ENCODE results near the gene SUFU. TPM values are rescaled to one million over a fixed set of nuclear protein-coding genes. Genes with fewer than 3 reads are reported as not detected.
A peak's percentile ranks its signal among the peaks of the same experiment; 100 is the strongest.

The SUFU gene
- total and polyA plus RNA-seq, 2 experiments from 2014 or later = 10.9 to 18.2 TPM

- DNase-seq (ENCODE audit: low spot score) = no peak
- Histone ChIP-seq H3K79me2 (peaks cover 15% of the 10 kb centered on the region), H3K27ac (no peak overlapping the region), H3K4me1 (ENCODE audit: insufficient read depth) (peaks cover 25% of the 10 kb centered on the region), H3K9me2 (replicated peaks; ENCODE audit: insufficient read depth) (no peaks in the 10 kb centered on the region), H3K4me2 (no peak overlapping the region), H3K36me3 (replicated peaks; ENCODE audit: insufficient read depth, low read depth) (no peaks in the 10 kb centered on the region), H2AFZ (no peak overlapping the region), H3K9me3 (ENCODE audit: low read depth) (no peaks in the 10 kb centered on the region), H4K20me1 (ENCODE audit: insufficient read depth, poor library complexity, severe bottlenecking) (no peaks in the 10 kb centered on the region), H3K27me3 (no peaks in the 10 kb centered on the region), H3K4me3 (no peak overlapping the region)
- WGBS (ENCODE audit: low lambda C conversion rate, missing lambda C conversion rate) = 95% methylated on average over 4 of the region's 4 CpGs
- no peak for TF ChIP-seq EZH2phosphoT487 (IDR thresholded peaks at IDR 0.05; ENCODE audit: low read depth, severe bottlenecking, unreplicated experiment)
- no peak for TF ChIP-seq EZH2 (IDR thresholded peaks at IDR 0.05; ENCODE audit: borderline replicate concordance)
- no peak for TF ChIP-seq CTCF (IDR thresholded peaks at IDR 0.05; ENCODE audit: poor library complexity)
Measured at GRCh38 chr10:102595897-102596296, 92.1 kb downstream of the SUFU start.

GRCh38 chr10:102596506-102596971, 92.8 kb downstream of the SUFU start:
- Histone ChIP-seq H4K20me1 (ENCODE audit: insufficient read depth, poor library complexity, severe bottlenecking) (no peaks in the 10 kb centered on the region), H3K36me3 (replicated peaks; ENCODE audit: insufficient read depth, low read depth) (no peaks in the 10 kb centered on the region), H3K79me2 (peaks cover 10% of the 10 kb centered on the region), H3K4me2 (no peak overlapping the region), H3K27ac (no peak overlapping the region), H3K9me3 (ENCODE audit: low read depth) (no peaks in the 10 kb centered on the region), H3K27me3 (no peaks in the 10 kb centered on the region), H3K4me3 (no peak overlapping the region), H3K4me1 (ENCODE audit: insufficient read depth) (peaks cover 25% of the 10 kb centered on the region), H3K9me2 (replicated peaks; ENCODE audit: insufficient read depth) (no peaks in the 10 kb centered on the region), H2AFZ (no peak overlapping the region)
- WGBS (ENCODE audit: low lambda C conversion rate, missing lambda C conversion rate) = 51% methylated on average over 3 of the region's 3 CpGs
- peak; percentile 77 for TF ChIP-seq CTCF (IDR thresholded peaks at IDR 0.05; ENCODE audit: poor library complexity)
- TF ChIP-seq EZH2phosphoT487 (IDR thresholded peaks at IDR 0.05; ENCODE audit: low read depth, severe bottlenecking, unreplicated experiment) = no peak
- no peak for TF ChIP-seq EZH2 (IDR thresholded peaks at IDR 0.05; ENCODE audit: borderline replicate concordance)
- peak; percentile 83 for DNase-seq (ENCODE audit: low spot score)

- H3K27ac ChIP-seq = no peak overlapping the region
- 93% methylated on average over 16 of the region's 16 CpGs for WGBS (ENCODE audit: low lambda C conversion rate, missing lambda C conversion rate)
- no peak overlapping the region for H3K4me3 ChIP-seq
- no peaks in the 10 kb centered on the region for H3K9me2 ChIP-seq (replicated peaks; ENCODE audit: insufficient read depth)
- no peaks in the 10 kb centered on the region for H4K20me1 ChIP-seq (ENCODE audit: insufficient read depth, poor library complexity, severe bottlenecking)
- TF ChIP-seq CTCF (IDR thresholded peaks at IDR 0.05; ENCODE audit: poor library complexity) (no peak), EZH2 (IDR thresholded peaks at IDR 0.05; ENCODE audit: borderline replicate concordance) (no peak), EZH2phosphoT487 (IDR thresholded peaks at IDR 0.05; ENCODE audit: low read depth, severe bottlenecking, unreplicated experiment) (no peak)
- H3K4me1 ChIP-seq (ENCODE audit: insufficient read depth) = peaks cover 30% of the 10 kb centered on the region
- no peaks in the 10 kb centered on the region for H3K36me3 ChIP-seq (replicated peaks; ENCODE audit: insufficient read depth, low read depth)
- H3K9me3 ChIP-seq (ENCODE audit: low read depth) = no peaks in the 10 kb centered on the region
- peaks cover 3% of the 10 kb centered on the region for H3K79me2 ChIP-seq
- no peaks in the 10 kb centered on the region for H3K27me3 ChIP-seq
- no peak for DNase-seq (ENCODE audit: low spot score)
- H3K4me2 ChIP-seq = no peak overlapping the region
- H2AFZ ChIP-seq = no peak overlapping the region
Measured at GRCh38 chr10:102597131-102597991, 93.6 kb downstream of the SUFU start.
